GM18498 (cell line): Measurements from ENCODE around the gene AKAP1.

ENCODE experiments used
- ATAC-seq: cut with Tn5 transposase; IDR thresholded peaks from one replicate; pipeline ENCODE4 v1.9.1; 2021; ENCODE audit warnings: mild to moderate bottlenecking, moderate library complexity; ENCODE audit not compliant: unreplicated experiment

The AKAP1 gene

DNA sequence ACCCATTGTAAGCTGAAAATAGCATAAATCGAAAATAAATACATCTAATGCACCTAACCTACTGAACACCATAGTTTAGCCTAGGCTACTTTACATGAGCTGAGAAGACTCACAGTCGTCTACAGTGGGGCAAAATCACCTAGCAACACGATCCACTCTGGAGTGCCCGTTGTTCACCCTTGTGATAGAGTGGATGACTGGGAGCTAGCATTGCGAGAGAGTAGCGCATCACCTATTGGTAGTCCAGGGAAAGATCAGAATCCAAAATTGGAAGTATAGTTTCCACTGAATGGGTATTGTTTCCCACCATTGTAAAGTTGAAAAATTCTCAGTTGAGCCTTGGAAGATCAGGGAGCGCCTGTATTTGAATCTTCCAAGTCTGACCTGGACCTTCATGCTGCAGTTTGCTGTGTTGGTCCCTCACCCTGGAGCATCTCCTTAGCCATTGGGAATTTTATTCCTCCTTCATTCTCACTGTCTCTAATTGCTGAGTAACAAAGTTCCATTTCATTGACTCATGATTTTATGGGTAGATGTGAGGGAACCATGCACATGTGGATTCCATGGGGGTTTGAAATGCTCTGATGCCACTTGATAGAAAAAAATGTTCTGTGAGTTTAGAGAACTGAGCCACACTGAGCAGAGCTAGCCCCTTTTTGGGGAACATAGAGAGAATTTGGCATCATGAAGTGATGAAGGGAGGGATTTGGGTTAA is 19.6 kb downstream of the AKAP1 start:
- no peak for ATAC-seq

DNA sequence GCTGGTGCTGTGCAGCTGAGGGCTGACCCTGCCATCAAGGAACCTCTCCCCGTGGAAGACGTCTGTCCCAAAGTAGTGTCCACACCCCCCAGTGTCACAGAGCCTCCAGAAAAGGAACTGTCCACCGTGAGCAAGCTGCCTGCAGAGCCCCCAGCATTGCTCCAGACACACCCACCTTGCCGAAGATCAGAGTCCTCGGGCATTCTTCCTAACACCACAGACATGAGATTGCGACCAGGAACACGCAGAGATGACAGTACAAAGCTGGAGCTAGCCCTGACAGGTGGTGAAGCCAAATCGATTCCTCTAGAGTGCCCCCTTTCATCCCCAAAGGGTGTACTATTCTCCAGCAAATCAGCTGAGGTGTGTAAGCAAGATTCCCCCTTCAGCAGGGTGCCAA is 20.5 kb downstream of the AKAP1 start:
- ATAC-seq: no peak

DNA sequence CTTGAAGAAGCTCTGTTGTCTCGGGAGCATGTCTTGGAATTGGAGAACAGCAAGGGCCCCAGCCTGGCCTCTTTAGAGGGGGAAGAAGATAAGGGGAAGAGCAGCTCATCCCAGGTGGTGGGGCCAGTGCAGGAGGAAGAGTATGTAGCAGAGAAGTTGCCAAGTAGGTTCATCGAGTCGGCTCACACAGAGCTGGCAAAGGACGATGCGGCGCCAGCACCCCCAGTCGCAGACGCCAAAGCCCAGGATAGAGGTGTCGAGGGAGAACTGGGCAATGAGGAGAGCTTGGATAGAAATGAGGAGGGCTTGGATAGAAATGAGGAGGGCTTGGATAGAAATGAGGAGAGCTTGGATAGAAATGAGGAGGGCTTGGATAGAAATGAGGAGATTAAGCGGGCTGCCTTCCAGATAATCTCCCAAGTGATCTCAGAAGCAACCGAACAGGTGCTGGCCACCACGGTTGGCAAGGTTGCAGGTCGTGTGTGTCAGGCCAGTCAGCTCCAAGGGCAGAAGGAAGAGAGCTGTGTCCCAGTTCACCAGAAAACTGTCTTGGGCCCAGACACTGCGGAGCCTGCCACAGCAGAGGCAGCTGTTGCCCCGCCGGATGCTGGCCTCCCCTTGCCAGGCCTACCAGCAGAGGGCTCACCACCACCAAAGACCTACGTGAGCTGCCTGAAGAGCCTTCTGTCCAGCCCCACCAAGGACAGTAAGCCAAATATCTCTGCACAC is 21.2 kb downstream of the AKAP1 start:
- no peak for ATAC-seq

DNA sequence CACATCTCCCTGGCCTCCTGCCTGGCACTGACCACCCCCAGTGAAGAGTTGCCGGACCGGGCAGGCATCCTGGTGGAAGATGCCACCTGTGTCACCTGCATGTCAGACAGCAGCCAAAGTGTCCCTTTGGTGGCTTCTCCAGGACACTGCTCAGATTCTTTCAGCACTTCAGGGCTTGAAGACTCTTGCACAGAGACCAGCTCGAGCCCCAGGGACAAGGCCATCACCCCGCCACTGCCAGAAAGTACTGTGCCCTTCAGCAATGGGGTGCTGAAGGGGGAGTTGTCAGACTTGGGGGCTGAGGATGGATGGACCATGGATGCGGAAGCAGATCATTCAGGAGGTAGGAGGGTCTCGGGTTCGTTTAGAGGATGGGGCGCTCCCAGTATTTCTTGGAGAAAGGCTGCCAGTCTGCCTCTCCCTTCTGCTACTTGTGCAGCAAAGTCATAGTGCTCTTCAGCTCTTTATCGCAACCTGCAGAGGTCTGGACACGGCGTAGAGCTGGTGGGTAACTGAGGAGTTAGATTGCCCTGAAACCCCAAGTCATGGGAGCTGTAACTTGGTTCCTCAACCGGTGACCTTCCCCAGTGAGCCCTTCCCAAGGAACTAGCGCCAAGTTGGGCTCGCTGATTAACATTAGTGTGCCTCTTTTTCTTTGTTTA is 21.9 kb downstream of the AKAP1 start:
- no peak for ATAC-seq

DNA sequence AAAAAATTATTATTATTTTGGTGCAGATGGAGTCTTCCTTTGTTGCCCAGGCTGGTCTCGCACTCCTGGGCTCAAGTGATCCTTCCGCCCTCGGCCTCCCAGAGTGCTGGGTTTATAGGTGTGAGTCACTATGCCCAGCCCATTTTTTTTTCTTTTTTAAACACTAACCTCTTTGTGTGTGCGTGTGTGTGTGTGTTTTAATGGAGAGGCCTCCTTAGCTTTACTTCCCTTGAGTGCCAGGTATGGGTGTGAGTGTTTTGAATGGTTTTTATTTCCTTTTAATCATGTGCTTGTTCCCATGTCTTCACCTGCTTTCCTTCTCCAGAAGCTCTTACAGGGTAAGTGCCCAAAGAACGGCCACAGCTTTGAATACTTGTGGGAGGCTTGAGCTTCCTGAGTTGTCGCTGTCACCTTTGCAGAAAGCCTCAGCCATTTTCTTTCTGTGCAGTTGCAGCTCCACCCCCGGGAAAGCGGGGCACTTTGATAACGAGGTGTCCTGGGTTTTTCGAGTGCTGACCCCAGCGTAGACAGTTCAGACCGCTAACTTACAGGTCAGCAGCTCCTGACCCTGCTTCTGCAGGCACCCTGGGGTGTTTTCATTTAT is 22.6 kb downstream of the AKAP1 start:
- ATAC-seq: no peak

DNA sequence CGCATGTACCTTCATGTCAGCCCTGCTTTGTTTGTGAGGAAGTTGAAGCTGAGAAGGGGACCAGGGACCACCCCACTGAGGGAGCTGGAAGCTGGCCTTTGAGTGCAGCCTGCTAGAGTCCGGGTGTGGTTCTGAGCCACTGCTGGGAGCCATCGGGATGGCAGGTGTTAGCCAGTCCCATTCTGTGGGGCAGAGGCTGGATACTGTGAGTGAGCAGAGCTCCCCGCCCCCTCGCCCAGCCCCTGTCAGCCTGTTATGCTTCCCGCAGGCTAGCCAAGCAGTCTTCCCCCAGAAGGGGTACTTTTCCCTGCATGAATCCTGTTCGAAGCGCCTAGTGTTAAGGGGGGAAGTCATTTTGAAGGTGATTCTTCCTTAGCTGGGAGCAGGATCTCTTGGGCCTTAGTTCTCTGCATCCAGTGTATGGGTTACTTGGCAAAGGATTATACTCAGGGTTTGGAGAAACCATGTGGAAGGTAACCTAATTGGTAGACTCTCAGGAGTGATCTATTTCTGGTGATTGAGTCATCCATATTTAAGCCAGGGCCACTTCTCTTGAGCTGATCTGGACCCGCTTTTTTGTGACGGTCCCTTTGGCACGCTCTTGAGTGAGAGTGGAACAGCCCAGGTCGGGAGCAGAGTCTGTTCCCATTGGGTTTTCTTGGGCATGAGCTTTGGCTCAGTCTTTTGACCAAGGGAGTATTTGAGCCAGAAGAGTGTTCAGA is 23.8 kb downstream of the AKAP1 start:
- ATAC-seq: no peak

DNA sequence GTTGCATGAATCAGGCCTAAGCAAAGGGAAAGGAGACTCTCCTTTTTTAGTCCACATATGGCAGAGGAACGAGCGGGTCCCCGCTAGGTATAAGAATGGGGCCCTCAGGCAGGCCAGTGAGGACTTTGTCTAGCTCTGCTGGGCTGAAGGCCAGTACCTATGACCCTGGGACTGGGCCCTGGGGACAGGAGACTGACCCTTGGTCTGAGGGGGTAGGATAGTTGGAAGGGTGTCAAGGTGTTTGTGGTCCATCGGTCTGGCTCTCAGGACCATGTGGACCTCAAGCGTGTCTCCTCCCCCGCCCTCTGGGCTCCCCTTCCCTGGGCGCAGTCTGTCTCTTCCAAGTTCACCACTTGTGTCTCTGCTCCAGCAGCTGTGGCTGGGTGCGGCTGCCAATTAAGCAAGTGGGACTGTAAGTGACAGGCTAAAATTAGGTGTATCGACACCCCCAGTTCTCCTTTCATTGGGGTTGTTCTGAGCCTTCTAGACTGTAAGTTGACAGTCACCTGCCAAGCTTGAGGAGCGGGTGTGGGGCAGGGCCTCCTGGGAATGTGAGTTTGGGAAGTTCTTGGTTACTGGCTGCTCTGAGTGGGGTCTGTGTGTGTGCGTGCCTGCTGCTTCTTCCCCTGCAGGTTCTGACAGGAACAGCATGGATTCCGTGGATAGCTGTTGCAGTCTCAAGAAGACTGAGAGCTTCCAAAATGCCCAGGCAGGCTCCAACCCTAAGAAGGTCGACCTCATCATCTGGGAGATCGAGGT is 24.5 kb downstream of the AKAP1 start:
- ATAC-seq: no peak

DNA sequence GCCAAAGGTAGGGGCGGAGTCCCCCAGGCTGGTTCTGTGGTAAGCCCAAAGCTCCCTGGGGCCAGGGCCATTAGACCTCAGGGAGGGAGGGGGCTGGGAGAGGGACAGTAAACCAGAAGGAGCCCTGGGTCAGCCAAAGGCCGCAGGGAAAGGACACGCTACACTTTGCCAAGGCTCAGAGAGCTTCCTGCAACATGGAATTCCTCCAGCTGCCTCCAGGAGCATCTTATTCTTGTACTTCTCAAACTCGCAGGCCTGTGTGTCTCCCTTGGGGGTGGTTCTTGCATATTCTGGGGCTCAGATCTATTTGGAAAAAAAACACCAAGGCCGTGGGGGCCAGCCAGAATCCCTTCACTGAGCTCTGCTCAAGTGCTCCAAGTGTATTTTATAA is 25.1 kb downstream of the AKAP1 start:
- no peak for ATAC-seq

DNA sequence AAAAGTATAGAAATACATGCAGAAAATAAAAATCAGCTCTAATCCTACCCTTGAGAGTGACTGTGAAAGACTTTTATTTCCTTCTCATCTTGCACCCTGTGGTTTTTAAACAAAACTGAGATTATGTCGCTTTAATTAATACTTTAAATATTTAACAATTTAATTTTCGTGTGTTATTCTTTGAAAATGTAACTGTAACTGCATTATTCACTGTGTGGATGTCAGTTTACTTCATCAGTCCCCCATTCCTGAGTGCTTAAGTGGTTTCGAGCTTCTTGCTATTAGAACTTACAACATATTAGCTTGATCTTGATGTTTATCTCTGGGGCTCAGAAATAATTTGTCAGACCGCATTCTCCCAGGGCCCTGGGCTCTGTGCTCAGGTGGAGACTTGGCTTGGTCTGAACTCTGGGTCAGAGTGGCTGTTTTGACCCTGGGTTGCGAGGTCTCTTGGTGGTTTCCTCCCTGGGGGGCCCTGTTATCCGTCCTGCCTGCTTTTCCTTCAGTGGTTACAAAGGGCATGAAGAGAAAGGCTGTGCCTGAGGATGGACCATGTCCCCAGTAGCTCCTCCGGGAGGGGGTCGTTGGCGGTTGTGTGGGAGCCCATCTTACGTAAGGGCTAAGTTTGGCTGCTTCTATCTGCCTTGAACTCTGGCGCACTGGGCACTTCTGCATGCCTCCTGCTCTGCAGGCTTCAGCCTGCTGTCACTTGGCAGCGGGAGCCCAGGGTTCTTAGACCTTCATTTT is 25.7 kb downstream of the AKAP1 start:
- ATAC-seq: no peak

DNA sequence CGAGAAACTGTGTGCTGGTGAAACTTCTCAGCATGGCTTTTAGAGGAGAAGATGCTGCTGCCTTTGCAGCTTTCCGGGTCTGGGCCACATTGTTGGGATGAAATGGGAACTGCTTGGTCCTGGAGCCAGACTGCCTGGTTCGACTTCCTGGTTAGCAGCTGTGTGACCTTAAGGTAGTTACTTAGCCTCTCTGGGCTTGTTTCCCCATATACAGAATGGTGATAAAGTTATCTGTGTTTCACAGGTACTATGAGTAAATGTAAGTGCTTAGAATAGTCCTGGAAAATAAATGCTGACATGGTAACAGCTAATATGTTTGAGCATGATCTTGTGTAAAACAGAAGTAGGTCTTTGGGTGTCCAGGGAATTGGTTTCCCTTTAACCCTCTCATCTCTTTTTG is 26.3 kb downstream of the AKAP1 start:
- no peak for ATAC-seq

DNA sequence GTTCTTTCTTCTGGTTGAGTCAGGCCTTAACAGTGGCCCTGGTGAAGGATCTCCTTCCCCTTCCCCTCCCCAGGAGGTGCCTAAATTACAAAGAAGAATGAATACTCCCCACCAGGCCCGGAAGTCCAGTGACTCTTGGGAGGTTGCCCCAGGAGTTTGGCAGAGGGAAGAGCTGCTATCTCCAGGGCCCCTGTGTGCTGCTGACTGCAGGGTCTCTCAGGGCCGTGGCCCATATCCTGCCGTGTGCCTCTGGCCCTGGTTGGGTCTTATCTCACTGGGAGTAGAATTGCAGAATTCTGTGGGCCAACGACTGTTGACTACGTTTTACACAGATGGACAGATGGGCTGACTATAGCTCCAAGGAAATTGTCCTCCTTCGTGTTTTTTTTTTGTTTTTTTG is 28.0 kb downstream of the AKAP1 start:
- ATAC-seq: no peak

DNA sequence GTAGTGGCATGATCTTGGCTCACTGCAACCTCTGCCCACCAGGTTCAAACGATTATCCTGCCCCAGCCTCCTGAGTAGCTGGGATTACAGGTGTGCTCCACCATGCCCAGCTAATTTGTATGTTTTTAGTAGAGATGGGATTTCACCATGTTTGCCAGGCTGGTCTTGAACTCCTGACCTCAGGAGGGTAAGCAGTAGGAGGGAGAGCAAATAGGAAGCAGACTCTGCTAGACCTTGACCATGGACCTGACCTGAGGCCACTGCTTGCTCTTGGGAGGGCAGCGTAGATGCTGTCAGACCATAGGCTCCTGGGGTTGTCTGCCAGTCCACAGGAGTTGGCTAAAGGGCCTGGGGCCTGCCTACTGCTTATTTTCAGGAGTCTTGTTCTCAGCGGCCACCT is 28.6 kb downstream of the AKAP1 start:
- ATAC-seq: no peak

DNA sequence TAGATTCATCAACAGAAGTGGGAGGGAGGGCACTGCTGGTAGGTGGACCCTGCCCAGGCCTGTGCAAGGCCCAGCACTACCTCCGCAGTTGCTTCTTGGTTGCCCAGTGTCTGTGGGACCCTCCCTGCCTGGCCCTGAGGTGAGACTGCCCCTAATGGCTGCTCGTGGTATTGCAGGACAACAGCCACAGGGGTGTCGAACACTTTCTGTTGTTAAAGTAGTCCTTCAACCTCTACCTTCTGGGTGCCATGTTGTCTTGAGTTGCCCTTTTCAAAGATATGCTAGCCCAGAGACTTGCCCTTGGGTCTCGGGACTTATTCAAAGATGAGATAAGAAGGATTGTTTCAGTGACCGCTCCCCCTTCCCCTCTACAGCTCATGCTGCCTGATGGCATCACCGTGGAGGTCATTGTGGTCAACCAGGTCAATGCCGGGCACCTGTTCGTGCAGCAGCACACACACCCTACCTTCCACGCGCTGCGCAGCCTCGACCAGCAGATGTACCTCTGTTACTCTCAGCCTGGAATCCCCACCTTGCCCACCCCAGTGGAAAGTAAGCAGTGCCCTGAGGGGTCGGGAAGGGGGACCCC is 29.1 kb downstream of the AKAP1 start:
- ATAC-seq: no peak

DNA sequence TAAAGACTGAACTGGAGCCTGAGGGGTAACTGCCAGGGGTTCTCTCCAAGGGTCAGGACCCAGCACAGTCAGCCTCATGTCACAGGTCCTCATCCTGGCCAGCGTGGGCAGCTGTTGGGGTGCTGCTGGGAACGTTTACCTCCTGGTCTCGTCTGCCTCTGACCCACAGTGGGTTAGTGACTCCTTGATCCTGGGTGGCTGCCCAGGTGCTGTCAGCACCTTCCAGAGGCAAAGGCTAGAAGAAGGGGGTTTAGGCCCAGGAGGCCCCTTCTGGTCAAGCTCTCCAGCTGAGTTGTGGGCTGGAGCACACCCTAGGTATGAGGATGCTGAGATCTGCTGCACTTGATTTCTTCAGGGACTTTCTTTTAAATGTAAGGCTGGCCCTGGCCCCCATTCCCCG is 30.3 kb downstream of the AKAP1 start:
- ATAC-seq: no peak

DNA sequence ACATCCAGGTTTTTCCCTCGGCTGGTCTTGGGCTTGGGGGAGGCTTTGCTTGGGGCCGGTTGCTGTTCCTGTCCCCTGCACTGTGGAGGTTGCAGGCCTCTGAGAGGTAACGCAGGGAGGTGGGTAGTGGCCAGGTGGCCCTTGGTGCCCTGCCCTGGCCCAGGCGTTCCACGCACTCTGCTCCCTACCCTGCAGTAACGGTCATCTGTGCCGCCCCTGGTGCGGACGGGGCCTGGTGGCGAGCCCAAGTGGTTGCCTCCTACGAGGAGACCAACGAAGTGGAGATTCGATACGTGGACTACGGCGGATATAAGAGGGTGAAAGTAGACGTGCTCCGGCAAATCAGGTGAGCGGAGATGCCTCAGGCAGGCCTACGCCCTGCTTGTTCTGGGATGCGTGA is 30.9 kb downstream of the AKAP1 start:
- no peak for ATAC-seq

DNA sequence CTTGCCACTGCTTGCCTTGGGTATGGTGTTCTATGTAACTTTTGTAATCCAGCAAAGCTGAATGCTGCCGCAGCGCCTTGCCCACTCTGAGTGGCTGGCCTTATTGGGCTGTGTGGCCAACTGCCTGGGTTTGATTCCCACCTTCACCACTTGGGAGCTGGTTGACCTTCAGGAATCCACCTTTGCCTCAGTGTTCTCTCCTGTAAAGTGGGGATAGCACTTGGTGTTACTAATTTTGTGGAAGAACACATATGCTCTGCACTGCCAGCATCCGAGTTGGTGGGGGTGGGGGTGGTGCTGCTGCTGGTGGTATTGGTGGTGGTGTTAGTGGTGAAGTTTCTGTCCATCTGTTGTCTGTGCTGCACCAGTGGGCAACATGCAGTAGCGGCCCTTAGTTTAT is 32.8 kb downstream of the AKAP1 start:
- no peak for ATAC-seq

DNA sequence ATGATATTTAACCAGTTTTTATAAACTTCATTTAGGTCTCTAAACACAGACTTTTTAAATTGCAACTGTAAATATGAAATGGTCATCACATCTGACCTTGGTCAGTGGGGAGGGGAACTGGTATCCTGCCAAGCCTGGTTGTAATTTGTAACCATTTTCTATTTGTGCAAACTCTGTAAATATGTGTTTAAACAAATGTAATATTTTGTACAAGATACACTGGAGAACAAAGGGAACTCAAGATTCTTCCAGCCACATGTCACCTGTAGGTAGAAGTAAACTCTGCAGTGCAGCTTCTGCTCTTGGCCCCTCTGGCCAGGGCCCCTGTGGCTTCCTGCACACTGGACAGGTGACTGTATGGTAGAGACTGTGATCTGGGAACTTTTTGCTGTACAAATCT is 35.8 kb downstream of the AKAP1 start:
- no peak for ATAC-seq

DNA sequence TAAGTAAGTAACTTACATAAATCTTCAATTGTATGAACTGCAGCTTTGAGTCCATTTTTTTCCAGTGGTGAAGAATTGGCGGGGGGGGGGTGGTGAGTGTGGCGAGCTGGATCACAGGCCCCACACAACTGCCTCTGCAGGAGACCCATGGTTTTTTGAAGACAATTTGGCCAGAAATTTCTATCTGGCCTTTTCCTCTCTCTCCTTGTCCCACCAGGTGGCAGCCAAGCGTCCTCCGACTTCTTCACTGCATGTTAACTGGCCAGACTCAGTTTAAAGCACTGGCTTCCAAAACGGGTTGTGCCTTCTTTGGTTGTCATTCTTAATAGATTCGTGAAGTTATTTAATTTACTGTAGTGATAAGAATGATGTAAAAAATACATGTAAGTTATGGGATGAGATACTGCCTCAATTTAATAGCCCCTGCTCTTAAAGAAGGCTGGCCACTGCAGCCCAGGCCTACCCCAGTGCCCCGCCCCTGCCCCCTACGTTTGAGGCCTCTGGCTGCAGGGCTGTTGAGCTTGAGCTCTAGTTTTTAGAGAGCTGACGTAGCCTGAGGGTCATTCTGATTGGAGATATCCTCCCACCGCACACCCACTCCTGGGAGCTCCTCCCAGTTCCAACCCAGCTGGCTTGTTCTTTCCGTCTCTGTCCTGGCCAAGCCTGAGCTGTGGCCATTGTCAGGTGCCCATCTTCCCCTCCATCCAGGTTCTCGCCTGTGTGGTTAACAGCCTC is 36.4 kb downstream of the AKAP1 start:
- no peak for ATAC-seq

DNA sequence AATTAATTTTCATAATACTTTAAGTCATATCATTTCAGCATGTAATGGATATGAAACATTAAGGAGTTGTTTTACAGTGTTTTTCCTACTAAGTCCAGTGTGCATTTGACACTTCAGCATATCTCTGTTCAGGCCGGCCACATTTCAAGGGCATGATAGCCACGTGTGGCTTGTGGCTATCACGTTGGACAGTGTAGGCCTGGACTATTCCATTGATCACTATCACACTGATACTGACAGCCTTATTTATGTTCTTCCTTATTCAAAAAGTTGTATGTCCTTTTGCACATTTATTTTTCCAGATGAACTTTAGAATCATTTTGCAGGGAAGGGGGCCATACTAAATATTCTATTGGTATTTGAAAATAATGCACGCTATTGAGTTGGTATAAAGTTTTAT is 39.0 kb downstream of the AKAP1 start:
- ATAC-seq: no peak
